HG03280 (cell line): ENCODE results near the gene STMP1.

Experiments used
- ATAC-seq: cut with Tn5 transposase; IDR thresholded peaks from one replicate; pipeline ENCODE4 v1.9.1; 2021; ENCODE audit warnings: mild to moderate bottlenecking, moderate library complexity; ENCODE audit not compliant: unreplicated experiment

STMP1 gene

DNA sequence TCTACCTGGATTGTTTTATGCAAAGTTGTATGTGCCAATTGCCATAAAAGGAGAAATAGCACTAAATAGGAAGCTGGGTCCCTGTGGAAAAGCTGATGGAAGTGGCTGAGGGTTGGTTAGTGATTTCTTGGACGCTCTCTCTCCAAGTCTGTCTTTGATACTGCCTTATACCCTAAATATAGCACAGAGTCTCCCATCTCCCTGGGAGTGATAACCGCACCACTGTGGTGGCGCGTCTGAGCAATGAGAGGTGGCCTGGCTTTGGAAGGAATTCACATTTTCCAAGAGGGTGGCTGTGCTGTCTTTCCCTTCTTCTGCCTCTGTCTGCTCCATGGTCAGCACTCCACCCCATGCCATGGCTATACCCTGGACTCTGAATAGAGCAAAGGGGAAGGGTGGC is 31.2 kb downstream of the STMP1 start:
- no peak for ATAC-seq

DNA sequence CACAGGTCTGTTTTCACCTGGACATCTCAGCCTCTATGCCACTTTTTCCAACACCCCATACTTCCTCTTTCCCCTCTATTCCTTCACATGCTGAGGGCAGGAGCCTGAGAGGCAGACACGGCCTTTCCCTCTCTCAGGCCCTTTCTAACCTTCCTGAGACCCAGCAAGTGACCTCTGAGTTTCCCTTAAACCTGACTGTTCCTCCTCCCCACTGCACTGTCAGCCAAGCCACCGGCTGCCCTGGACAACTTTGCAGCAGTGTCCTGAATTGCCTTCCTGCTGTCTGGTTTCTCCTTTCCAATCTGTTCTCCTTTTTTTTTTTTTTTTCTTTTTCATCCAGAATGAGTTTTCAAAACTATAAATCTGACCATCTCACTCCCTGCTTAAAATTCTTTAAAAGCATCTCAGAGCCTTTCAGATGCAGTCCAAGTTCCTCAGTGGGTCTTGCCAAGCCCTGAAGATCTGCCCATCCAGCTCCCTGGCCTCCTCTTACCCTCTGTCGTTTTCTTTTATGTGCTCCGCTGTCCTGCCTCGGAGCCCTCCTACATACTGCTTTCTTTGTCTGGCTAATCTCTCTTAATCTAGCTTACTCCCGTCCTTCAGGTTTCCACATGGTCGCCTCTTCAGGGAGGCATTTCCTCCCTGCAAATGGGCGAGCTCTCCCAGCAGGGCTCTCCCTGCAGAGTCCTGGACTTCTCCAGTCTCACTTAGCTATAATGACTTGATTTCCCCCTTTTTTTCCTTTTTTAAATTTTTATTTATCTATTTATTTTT is 35.1 kb downstream of the STMP1 start:
- ATAC-seq, result no peak

DNA sequence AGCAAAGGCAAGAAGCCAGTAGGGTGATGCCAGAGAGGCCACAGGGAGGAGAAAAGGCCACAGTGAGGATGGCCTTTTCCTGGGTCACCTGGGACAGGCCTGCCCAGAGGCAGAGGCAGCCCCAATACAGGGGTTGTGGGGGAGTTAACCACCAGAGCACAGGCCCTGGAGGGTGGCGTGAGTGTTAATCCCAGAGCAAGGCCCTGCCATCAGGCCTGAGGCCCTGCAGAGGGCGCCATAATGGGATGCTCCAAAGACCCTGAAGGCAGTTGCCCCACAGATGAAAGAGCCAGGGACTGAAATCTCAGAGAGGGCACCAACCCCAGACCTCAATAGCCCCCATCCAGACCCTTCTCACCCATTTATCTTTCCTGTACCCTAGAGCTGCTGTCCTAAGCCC is 41.8 kb downstream of the STMP1 start:
- no peak for ATAC-seq

DNA sequence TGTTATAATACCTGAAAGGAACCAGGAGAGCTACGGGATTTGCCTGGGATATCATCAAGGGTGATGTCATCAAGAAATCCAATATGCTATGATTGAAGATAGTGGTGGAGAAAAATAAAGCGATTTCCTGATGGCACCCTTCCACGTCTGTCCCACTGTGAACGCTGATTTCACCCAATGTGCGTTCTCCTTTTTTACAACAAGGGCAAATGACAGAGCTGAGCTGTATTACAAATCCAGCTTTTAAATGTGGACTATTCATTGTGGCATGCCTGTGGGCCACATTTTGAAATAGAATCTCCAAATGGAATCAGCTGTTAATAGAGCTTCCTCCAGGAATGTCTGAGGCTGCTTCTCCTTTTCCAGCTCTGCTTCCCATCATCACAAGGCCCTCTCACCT is 42.4 kb downstream of the STMP1 start:
- ATAC-seq, result no peak

DNA sequence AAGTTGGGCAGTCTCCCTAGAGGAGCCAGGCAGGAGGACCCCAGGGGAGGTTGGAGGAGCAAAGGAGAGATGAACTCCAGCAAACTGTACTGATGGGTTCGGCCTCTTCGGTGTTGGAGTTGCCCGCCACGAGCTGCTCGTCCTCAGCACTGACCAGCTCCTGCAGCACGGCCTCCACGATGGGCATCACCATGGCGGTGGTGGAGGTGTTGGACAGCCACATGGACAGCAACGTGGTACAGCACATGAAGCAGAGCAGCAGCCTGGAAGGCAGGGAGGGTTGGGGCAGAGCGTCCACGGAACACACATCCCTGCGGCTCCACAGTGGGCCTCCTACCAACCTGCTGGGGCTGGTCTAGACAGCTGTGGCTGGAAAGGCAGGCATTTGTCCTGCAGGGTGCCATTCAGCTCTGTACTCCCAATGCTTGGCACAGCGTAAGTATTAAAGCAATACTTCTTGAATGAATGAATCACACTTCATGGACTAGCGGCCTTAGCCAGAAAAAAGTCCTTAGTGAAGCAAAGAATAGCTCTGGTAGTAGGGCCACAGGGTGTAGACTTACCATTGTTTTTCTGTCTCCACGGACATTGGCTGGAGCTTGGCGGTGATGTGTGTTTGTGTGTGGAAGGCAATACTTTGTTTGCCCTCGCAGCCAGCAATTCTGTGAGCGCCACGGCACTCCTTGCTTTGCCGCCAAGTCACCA is 43.9 kb downstream of the STMP1 start:
- no peak for ATAC-seq

DNA sequence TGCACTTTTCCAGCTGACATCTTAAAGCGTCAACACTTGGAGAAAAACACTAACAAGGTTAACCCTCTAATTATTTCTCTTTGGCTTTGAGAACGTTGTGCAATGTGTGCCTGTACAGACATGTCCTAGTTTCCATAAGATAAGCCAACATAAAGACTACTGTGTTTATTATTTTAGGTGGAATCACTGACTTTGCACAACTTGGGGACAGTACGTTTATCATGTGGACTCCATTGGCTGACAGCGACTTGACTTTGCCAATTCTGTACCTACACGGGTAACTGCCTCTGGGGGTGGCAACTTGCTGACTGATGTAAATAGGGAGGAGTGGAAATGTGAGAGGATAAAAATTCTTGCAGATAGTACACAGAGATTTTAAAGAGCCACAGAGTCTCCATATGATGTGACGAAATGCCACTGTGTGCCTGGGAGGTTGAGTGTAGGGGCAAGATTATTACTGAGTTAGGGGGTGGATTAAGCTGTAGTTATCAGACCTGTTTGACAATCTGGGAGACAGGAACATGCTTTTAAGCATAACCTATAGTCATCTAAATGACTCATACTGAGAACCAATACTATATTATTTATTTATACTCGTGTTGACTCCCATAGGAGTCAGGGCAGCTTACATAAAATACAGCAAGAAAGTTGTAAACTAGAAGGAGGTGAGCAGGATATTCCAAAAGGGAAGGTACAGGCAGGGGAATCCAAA is 44.7 kb downstream of the STMP1 start:
- no peak for ATAC-seq

DNA sequence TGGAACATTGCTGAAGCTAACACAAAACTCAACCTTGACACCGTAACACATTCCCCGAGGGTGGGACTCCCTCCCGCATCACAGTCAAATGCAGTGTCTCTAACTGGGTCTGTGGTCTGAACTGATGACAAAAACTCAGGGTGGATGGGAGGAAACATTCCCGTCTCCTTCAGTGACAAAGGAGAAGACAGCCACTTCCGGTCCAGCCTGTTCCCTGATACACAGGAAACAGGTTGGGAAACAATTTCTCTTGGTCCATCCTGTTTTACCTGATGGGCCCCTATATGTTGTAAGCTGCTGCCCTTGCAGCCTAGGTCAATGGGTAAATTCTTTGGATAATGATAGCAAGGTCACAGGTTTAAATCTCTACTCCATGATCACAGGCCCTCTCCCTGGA is 45.3 kb downstream of the STMP1 start:
- ATAC-seq, result no peak

DNA sequence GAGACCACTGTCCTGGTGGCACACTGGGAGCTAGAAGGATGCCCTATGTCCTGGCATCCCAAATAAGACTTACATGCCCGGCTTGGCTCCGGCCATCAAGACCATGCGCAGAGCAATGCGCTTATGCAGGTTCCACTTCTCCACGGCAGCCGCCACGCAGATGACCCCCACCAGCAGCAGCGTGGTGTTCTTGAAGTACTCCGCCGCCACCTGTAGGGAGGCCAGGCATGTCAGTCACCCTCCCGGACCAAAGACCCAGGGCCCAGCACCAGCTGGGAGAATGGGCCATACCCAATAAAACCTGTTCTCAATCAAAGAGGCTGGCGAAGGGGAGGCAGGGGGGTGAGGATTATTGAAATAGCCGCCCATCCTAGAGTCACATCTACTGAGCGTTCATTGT is 45.7 kb downstream of the STMP1 start:
- no peak for ATAC-seq

DNA sequence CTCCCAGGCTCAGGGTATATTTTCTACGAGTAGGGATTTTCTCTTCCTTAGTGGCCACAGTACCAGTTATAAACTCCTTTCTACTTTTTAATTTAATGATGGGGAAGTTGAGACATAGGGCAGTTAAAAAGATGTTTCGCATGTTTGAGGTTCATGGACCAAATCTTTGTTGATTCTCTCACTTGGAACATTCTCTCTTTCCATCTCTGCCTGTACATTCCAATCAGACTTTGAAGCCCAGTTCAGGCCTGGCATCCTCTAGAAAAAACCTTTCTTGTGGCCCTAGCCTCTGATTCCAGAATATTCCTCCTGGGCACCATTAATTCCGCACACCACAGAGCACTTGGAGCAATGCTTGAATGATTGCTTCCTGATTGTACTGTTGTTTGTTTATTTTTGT is 47.2 kb downstream of the STMP1 start:
- no peak for ATAC-seq

DNA sequence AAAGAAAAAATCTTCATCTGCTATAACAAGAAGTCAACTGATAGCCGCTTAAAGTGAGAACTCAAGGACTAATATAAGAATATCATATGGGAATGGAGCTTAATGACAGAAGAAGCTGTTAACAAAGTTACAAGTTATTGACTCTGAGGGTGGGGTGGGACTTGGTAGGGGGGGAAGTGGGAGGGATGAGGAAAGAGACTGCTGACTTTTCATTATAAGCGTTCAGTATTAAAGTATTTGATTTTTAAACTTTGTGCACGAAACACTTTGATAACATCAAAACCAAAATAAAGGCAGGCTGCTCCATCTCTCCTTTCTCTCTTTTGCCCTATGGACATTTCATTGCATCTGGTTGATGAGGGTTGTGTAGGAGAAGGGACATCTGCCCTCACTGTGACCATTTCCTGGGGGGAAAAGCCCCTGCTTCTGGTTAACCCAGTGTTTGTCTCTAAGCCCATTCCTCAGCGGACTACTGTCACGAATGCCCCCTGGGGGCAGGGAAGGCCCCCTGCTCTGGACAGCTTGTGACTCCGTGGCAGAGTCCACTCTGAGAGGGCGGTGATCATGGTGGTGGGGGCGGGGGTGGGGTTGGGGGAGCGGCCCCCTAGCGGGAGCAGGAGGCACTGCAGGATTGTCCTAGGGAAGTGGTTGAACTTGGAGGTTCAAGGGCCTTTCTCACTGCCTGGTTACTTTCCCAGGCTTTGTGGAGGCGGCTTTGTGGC is 48.3 kb downstream of the STMP1 start:
- peak; percentile 41 for ATAC-seq

DNA sequence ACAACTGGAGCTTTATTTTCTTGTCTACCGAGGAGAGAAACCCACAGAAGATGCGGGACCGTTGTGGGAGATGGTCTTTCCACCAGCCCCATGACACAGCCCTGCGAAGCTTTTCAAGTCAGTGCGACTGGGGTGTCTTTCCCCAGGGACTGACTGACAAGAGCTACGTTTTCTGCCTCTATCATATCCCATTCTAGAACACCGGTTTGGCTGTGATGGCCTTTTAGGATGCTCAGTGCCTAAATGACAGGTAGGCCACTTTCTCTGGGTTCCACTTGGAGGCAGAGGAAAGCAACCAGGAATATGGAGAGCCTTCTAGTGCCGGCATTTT is 48.8 kb downstream of the STMP1 start:
- ATAC-seq, result peak; percentile 20

DNA sequence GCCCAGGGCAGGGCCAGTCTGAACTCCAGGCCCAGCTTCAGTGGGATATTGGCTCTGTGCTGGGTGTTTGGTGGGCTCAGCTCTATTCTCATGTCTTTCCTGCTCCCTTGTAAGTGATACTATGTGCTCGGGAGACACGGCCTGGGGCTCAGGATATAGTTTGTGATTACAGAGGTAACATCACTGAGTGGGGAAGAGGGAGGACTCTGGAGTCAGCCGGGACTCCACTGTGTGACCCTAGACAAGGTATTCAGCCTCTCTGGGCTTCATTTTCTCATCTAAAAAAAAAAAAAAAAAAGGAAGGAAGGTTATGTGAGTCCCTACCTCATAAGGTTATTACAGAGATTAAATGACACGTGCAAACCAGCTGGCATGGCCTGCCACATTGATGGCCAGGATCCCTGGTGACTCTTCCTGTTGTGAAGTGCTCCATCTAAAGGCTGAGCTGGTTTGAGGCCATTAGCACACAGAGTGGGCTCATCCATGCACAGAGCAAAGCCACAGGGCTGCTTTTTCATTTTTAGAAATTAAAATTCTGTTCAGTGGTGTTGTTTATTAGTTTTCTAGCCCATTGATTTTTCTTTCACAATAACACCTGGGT is 50.0 kb downstream of the STMP1 start:
- no peak for ATAC-seq

DNA sequence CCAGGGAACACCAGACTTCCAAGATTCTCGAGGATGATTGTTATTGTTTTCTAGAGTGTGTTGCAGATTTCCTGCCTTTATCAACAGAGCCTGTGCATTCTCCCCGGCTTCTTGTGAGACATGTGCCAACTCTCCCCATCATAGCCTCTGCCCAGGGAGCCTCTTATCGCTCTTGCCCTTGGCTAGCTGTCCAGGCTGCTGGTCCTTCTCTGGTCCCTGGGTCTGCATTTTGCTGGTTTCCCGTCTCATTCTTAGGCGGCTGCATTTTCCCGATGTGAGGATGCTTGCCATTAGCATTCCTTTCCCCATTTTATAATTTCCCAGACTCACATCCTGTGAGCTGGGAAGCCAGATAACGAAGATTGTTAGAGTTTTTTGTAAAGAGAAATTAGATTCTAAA is 50.5 kb downstream of the STMP1 start:
- ATAC-seq, result no peak

DNA sequence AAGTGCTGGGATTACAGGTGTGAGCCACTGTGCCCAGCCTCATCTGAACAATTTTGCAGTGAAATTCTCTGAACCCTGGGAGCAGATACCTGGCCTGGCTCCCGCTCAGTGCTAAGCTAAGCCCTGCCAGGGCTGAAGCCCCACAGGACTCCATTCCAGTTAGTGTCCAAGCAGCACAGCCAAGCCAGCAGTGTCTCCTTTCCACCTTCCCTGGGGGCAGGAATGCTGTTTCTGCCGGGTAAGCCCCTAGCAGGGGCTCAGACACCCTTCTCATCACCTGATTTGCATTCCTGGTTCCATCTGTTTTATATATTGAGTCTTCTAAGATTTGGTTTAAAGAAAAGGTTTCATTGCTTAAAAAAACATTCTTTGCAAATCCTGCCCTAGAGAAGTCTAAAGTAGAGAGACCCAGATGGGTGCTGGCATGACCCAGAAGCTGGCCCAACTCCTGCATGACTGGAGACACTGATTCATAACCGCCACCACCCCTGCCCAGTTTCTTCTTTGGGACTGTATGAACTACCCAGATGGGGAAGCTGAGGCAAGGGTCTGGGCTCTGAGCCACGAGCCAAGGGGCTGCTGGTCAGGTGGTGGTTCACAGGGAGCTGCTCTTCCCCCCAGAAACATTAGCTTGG is 51.6 kb downstream of the STMP1 start:
- ATAC-seq, result no peak

DNA sequence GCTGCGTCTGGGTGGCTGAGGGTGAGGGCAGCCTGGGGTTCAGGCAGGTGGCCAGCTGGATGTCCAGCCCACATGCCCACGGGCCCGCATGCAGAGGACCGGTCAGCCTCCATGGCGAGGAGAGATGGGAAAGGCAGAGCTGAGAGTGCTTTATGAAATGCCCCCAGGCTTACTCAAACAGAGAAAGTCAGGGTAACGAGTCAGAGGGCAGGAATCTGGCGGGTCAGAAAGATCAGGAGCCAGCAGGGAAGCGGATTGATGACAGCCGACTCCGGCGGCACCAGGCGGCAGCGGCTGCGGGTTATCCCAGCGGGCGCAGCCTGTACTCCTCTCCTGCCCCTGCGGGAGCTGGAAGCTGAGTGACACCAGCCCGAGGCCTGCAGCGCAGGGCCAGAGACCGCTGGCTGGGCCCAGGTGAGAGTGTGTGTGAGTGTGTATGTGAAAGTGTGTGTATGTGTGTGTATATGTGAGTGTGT is 52.3 kb downstream of the STMP1 start:
- no peak for ATAC-seq

DNA sequence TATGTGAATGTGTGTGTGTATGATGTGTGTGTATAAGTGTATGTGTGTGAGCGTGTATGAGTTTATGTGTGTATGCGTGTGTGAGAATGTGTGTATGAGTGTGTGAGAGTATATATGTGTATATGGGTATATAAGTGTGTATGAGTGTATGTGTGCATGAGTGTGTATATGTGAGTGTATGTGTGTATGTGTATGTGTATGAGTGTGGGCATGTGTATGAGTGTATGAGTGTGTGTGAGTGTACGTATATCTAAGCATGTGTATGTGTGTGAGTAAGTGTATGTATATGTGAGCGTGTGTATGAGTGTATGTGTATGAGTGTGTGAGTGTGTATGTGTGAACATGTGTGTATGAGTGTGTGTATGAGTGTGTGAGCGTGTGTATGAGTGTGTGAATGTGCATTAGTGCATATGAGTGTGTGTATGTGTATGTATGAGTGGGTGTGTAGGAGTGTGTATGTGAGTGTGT is 52.8 kb downstream of the STMP1 start:
- no peak for ATAC-seq

DNA sequence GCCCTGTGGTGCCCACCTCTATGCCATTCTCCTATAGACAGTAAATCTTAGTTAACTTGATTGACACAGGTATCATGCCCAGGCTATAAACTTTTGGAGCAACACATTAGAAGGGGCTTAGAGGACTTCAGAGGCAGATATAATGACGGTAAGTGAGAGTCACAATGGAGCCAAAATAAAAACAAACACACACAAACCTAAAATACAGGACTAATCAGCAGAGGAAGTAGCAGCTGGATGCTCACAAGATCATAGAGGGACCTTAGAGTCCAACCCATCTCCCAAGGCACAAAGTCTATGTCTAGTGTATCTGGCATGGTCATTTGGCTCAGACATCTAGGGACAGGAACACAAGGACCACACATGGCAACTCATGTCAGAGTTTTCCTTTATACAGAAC is 53.4 kb downstream of the STMP1 start:
- no peak for ATAC-seq

DNA sequence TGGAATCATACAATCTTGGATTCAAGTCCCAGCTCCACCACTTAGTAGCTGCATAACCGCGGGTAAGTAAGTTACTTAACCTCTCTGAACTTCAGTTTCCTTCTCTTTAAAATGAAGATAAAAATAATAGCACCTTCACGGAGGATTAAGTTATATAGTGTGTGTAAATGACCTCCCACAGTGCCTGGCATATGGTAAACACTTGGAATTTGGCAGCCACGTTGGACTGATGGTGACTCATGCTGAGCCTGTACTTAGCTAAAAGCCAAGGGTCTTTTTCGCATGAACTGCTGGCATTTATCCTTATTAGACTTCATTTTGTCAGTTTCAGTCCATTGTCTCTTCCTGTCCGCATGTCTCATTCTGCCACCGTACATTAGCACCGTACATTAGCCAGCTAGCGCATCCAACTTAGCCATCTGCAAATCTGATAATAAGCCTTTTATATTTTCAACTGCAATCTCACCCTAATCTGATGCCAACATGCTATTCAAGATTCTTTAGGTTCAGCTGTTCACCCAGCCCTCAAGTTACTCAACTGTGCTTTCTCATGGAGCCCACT is 54.4 kb downstream of the STMP1 start:
- ATAC-seq, result no peak

DNA sequence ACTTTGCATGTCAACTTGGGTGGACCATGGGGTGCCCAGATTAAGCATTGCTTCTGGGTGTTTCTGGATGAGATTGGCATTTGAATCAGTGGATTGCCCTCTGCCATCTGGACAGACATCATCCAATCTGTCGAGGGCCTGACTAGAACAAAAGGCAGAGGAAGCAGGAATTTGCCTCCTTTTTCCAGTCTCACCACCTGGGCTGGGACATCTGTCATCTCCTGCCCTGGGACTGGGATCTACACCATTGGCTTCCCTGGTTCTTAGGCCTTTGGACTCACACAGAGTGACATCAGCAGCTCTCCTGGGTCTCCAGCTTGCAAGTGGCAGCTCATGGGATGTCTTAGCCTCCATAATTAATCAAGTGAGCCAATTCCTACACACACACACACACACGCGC is 55.4 kb downstream of the STMP1 start:
- no peak for ATAC-seq

DNA sequence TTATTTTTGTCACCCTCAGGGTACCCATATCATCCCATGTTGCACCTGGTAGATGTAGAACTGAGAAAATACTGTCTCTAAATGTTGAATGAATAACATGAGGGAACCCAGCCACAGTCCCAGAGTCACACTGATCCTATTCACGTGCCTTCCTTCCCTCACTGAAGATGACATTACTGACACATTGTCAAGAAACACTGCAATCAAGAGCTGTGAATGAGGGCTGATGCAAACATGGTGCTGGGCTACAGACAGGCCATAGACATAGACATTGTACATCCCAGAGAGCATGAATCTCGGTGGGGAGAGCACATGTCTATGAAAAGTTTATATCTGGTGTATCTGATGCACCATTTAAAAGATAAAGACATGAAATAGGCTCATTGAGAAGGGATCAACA is 55.9 kb downstream of the STMP1 start:
- no peak for ATAC-seq
